GM19372 (cell line): Measurements from ENCODE around the gene MICAL2.

Source experiments
- ATAC-seq: cut with Tn5 transposase; IDR thresholded peaks from one replicate; pipeline ENCODE4 v1.9.1; 2021; ENCODE audit warnings: mild to moderate bottlenecking, low read depth, moderate library complexity; ENCODE audit not compliant: unreplicated experiment

MICAL2 gene

GRCh38 chr11:12182676-12183541 is 72.5 kb downstream of the MICAL2 start:
- ATAC-seq, result no peak

- no peak for ATAC-seq
Observed at GRCh38 chr11:12183827-12184620, 73.6 kb downstream of the MICAL2 start.

DNA sequence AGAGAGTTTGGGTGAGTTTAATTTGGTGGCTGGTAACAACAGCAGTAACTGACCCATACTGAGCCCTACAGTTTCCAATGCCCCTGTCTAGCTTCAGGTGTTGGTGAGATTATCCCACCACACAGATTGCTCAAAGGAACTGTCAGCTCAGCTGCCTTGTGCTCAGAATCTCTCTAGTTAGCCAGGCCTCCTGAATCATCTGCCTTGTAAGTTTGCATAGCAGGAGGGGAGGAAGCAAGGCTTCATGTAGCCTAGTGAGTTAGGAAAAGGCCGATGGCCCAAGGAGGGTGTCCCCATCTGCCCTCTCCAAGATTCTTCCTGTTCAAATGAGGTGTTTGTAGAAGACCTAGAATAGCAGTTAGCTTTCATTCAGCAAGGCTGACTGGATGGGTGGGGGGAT is 74.3 kb downstream of the MICAL2 start:
- ATAC-seq, result no peak

DNA sequence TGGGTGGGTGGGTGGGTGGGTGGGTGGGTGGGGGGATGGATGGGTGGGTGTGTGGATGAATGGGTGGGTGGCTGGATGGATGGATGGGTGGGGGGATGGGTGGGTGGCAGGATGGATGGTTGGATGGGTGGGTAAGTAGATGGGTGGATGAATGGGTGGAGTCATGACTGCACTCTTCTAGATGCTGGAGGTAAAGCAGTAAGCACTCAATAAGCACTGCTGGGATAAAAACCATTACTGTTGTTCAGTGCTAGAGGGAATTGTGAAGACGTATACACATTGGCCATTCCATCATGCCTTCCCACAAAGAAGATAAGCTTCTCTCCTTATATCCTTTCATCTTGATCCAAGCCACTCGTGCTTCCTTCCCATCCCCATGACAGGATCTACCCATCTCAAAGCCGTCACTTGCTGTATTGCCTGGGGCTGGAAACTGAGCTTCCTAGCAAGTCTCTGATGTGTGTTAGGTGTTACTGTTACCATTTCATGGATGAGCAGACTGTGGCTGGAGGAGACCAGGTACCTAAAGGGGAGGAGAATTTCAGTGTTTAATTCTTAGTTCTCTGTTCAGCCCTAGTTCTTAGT is 74.8 kb downstream of the MICAL2 start:
- no peak for ATAC-seq

DNA sequence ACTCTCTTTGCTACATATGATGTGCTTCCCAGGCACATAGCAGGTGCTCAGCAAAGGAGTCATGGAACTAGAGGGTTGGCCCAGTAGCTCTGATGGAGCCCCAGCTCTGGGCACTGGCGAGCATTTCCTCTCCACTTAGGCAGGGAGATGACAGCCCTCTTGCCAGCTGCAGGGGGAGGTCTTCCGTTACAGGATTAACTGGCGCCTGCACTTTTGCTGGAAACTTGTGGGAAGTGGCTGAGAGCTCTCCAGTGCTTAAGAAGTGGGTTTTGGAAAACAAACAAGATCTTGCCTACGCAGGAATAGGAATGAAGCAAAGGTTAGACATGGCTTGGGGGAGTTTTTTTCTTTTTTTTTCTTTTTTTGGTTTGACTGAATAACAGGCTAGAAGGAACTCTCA is 75.5 kb downstream of the MICAL2 start:
- no peak for ATAC-seq

DNA sequence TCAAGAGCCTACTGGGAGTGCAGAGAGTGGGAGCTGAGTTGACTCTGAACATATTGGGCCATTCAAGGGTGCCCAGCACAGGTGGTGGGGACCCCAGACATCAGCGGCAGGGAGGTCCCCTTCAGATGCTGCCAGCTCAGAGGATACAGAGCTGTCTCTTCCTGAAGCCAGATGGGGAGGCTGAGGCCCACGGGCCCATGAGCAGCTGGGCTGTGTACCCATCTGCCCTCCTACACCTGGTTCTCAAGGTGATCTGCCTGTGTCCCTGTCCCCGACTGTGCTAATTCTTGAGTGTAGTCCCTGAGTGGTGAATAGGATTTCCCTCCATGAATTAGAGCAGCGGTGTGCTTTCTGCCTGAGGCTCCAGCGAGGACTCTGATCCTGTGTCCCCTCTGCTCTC is 76.3 kb downstream of the MICAL2 start:
- no peak for ATAC-seq

GRCh38 chr11:12187399-12187798 is 77.0 kb downstream of the MICAL2 start:
- ATAC-seq, result no peak

GRCh38 chr11:12188548-12189317 is 78.3 kb downstream of the MICAL2 start:
- peak; percentile 89 for ATAC-seq

GRCh38 chr11:12189543-12190235 is 79.3 kb downstream of the MICAL2 start:
- ATAC-seq, result no peak

DNA sequence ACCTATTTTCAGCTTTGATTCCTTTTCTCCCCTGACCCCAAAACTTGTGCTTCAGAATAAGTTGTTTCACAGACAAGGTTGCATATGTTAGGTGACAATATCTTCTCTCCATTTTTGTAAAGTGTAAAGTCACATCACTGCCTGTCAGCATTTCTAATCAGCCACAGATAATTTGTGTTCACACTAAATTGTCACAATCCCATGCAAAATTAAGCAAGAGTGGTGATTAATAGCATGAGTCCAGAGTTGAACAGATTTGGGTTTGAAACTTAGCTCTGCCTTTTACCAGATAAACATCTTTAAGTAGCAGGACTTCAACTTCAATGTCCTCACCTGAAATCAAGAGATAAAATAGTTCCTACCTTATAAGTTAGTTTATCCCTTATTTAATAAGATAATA is 80.1 kb downstream of the MICAL2 start:
- ATAC-seq, result no peak

- no peak for ATAC-seq
Observed at GRCh38 chr11:12192794-12193514, 82.6 kb downstream of the MICAL2 start.

GRCh38 chr11:12193515-12194336 is 83.3 kb downstream of the MICAL2 start:
- ATAC-seq, result no peak

- peak; percentile 91 for ATAC-seq
Observed at GRCh38 chr11:12195768-12196167, 85.4 kb downstream of the MICAL2 start.

DNA sequence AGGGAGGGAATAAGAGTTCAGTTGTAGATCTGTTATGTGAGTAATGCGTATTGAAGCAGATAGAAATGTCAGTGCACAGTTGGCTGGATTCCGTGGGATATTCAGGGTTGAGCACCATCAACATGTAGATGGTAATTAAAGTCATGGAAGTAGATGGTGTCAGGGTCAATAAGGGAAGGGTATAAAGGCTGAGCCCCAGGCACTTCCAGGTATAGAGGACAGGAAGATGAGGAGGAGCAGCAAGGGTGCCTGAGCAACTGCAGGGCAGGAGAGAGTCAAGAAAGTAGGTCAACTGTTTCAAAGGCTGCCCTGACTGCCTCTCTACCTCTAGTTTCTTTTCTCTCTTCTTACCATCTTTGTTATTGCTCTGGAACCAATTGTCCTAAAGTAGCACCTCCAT is 85.9 kb downstream of the MICAL2 start:
- ATAC-seq, result no peak

GRCh38 chr11:12196872-12197271 is 86.5 kb downstream of the MICAL2 start:
- no peak for ATAC-seq

DNA sequence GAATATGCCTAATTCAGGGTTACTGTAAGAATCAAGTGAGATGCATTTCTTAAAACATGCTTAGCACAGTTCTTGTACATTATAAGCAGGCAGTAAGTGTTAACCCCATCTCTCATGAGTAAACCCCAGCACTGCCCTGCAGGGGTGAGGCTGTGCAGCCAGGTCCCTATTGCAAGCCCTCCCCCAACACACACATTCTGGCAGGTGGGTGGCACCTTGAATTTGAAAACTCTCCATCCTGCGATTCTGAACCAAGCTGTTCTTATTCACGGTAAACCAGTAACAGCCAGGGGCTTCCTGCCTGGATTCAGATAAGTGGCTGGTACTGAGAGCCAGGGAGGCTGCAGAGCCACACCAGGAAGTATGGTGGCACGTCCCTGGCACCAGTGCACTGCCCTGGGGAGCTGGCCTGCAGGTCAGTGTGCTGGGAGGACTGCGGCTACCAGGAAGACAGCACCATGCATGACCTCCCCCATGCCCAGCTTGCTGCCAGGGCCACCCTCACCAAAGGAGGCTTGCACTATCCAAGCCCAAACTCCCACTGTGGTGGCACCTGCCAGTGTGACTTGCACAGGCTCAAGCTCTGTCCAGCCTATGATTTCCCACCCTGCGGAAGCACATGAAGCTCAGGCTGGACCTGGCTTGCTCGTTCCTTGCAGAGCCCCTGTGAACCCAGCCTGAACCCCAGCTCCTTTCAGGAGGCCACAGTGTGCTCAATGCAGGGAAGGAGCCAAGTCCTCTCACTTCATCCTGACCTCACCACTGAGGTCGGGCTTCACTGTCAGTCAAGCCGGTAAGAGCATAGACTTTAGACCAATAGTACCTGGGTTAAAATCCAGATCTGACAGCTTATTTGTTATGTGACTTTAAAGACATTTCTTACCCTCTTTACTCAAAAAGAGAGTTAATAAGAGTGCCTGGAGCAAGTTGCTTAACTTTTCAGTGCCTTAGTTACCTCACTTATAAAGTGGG is 88.1 kb downstream of the MICAL2 start:
- ATAC-seq, result no peak

- no peak for ATAC-seq
Observed at GRCh38 chr11:12199231-12199948, 89.0 kb downstream of the MICAL2 start.
